Measurements from ENCODE around the gene GPR62. TPM values are rescaled to one million over a fixed set of nuclear protein-coding genes. Genes with fewer than 3 reads are reported as not detected.

GPR62 gene
- total RNA-seq, 3 donors from 2014 or later (not counting 1 experiment from before 2014, with no cell fraction given): not detected

GRCh38 chr3:51967384-51968169 is 12.4 kb downstream of the GPR62 start, which contains the start of gene PCBP4:
Gene PCBP4, minus strand, starts transcription at chr3:51967454. Its CDS starts 6,214 bp downstream, at chr3:51961240.
- H3K27ac Mint-ChIP-seq: peak within 1 kb of the TSS in 1 of 2 donors; percentile 85

DNA sequence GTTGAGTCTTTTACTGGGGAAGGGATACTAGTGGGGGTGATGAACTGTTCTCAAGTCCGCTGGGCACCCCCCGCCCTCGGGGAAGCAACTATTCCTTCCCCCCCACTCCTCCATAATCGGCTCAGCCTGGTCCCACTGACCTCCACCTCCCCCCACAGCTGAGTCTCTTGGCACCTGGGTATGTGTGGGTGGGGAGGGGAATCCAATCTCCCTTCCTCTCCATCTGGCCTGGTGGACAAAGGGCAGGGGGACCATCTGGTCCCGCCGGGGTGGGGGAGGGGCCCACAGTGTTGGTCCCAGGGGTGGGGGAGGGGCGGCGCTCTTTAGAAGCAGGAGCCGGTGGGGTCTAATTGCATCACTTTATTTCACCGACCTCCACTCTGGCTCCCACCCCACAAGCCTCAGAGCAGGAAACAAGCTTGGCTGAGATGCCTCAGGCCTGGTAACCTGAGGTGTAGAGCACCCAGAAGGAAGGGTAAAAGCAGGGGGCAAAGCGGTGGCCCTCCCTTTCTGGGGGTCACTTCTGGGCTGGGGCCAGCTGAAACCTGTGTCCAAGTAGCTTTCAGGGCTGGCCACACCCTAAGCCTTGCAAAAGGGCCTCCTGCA is 13.1 kb downstream of the GPR62 start:
- Histone ChIP-seq H3K4me1 (ENCODE audit: control insufficient read depth, insufficient read depth, low read length) (peaks cover 20% of the 10 kb centered on the region), H3K4me3 (ENCODE audit: low read length) (peak overlapping the region; percentile 36), H3K27me3 (ENCODE audit: control insufficient read depth, insufficient read depth, low read length) (peaks cover 3% of the 10 kb centered on the region), H3K36me3 (ENCODE audit: control insufficient read depth, insufficient read depth, low read length) (no peaks in the 10 kb centered on the region), H3K27ac (ENCODE audit: low read length) (no peak overlapping the region), H3K9me3 (ENCODE audit: control insufficient read depth, insufficient read depth, low read length) (no peaks in the 10 kb centered on the region)
- WGBS (ENCODE audit: insufficient coverage): 47% methylated on average over 2 of the region's 11 CpGs
- Mint-ChIP-seq H3K36me3 (no peaks in the 10 kb centered on the region), H3K27me3 (ENCODE audit: low read depth in 2 of 2) (peaks cover 0 to 6% of the 10 kb centered on the region in 2 donors), H3K27ac (peak overlapping the region in 1 of 2 donors; percentile 85), H3K9me3 (no peaks in the 10 kb centered on the region), H3K4me1 (peaks cover 0 to 30% of the 10 kb centered on the region in 2 donors), H3K4me3 (peak overlapping the region; percentile 95)
- peak in 1 of 3 donors; percentile 21 for ATAC-seq
- TF ChIP-seq, protein P1, sequence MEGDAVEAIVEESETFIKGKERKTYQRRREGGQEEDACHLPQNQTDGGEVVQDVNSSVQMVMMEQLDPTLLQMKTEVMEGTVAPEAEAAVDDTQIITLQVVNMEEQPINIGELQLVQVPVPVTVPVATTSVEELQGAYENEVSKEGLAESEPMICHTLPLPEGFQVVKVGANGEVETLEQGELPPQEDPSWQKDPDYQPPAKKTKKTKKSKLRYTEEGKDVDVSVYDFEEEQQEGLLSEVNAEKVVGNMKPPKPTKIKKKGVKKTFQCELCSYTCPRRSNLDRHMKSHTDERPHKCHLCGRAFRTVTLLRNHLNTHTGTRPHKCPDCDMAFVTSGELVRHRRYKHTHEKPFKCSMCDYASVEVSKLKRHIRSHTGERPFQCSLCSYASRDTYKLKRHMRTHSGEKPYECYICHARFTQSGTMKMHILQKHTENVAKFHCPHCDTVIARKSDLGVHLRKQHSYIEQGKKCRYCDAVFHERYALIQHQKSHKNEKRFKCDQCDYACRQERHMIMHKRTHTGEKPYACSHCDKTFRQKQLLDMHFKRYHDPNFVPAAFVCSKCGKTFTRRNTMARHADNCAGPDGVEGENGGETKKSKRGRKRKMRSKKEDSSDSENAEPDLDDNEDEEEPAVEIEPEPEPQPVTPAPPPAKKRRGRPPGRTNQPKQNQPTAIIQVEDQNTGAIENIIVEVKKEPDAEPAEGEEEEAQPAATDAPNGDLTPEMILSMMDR (IDR thresholded peaks at IDR 0.05): no peak
- DNase-seq: no peak
- intact Hi-C loops (cut with micrococcal nuclease): no loop called here

More at GRCh38 chr3:51967384-51968169, 12.4 kb downstream of the GPR62 start, which contains the start of gene PCBP4:
- Mint-ChIP-seq H3K36me3 (no peaks in the 10 kb centered on the region), H3K27me3 (ENCODE audit: low read depth in 2 of 2) (peaks cover 0 to 6% of the 10 kb centered on the region in 2 donors), H3K4me3 (peak within 1 kb of the TSS; percentile 95), H3K4me1 (peaks cover 0 to 30% of the 10 kb centered on the region in 2 donors), H3K9me3 (no peaks in the 10 kb centered on the region)
- ATAC-seq (peak; percentile 63 to 77 (median 77)), DNase-seq (peak in 1 of 2 donors; percentile 62)
- Histone ChIP-seq H3K27me3 (ENCODE audit: control insufficient read depth, insufficient read depth, low read length) (peaks cover 3% of the 10 kb centered on the region), H3K4me1 (ENCODE audit: control insufficient read depth, insufficient read depth, low read length) (peaks cover 18% of the 10 kb centered on the region), H3K27ac (ENCODE audit: low read length) (no peak within 1 kb of the TSS), H3K36me3 (ENCODE audit: control insufficient read depth, insufficient read depth, low read length) (no peaks in the 10 kb centered on the region), H3K4me3 (ENCODE audit: low read length) (peak within 1 kb of the TSS; percentile 47), H3K9me3 (ENCODE audit: control insufficient read depth, insufficient read depth, low read length) (no peaks in the 10 kb centered on the region)
- intact Hi-C loops (cut with micrococcal nuclease): no loop called here
- TF ChIP-seq, protein P1 (IDR thresholded peaks at IDR 0.05): no peak
- under 1% methylated on average over 75 of the region's 90 CpGs for WGBS (ENCODE audit: insufficient coverage)

- no peaks in the 10 kb centered on the region for H3K9me3 ChIP-seq (ENCODE audit: control insufficient read depth, insufficient read depth, low read length)
- WGBS (ENCODE audit: insufficient coverage): 93% methylated on average over 6 of the region's 6 CpGs
- peaks cover 0 to 6% of the 10 kb centered on the region in 2 donors for H3K27me3 Mint-ChIP-seq (ENCODE audit: low read depth in 2 of 2)
Measured at GRCh38 chr3:51968883-51969678, 13.9 kb downstream of the GPR62 start.

More at GRCh38 chr3:51968883-51969678, 13.9 kb downstream of the GPR62 start:
- Mint-ChIP-seq H3K27ac (no peak overlapping the region), H3K4me3 (peak overlapping the region; percentile 71), H3K4me1 (peaks cover 6 to 38% of the 10 kb centered on the region in 2 donors), H3K9me3 (no peaks in the 10 kb centered on the region), H3K36me3 (no peaks in the 10 kb centered on the region)
- Histone ChIP-seq H3K27me3 (ENCODE audit: control insufficient read depth, insufficient read depth, low read length) (peaks cover 3% of the 10 kb centered on the region), H3K4me1 (ENCODE audit: control insufficient read depth, insufficient read depth, low read length) (peaks cover 27% of the 10 kb centered on the region), H3K36me3 (ENCODE audit: control insufficient read depth, insufficient read depth, low read length) (no peaks in the 10 kb centered on the region), H3K27ac (ENCODE audit: low read length) (no peak overlapping the region), H3K4me3 (ENCODE audit: low read length) (no peak overlapping the region)
- intact Hi-C loops (cut with micrococcal nuclease): no loop called here
- no peak for ATAC-seq
- DNase-seq: no peak
- TF ChIP-seq, protein P1 (IDR thresholded peaks at IDR 0.05): no peak
